Body of pancreas (tissue), 4 donors: ENCODE results near the gene ALDH8A1. TPM values are rescaled to one million over a fixed set of nuclear protein-coding genes. Genes with fewer than 3 reads are reported as not detected.

Experiments
- ATAC-seq: fragments of 150-250 bp; one replicate; pipeline ENCODE4 v1.9.1; 2016
- DNase-seq, 4 donors: peaks; one replicate each; pipeline ENCODE4 v3.0.0-alpha.2; 2019
- H3K27ac ChIP-seq, 4 donors: fragments of 200-600 bp; sonication (generic); 1 replicate in 3 of 4; 2 replicates in 1 of 4; pipeline versions ENCODE4 v1.5.1 to v1.6.1; 2016 to 2019; ENCODE audit warnings: mild to moderate bottlenecking in 1 of 4, mixed read lengths in 1 of 4, moderate library complexity in 1 of 4
- H3K27me3 ChIP-seq, 2 donors: fragments of 200-600 bp; sonication (generic); one replicate each; pipeline ENCODE4 v1.6.0; 2016; ENCODE audit warnings: mild to moderate bottlenecking in 1 of 2
- H3K36me3 ChIP-seq, 2 donors: fragments of 200-600 bp; sonication (generic); replicated peaks in 1 of 2; 2 replicates each; pipeline ENCODE4 v1.5.1; 2016; ENCODE audit warnings: low read depth in 2 of 2; ENCODE audit not compliant: insufficient read depth in 1 of 2
- H3K4me1 ChIP-seq: fragments of 200-600 bp; sonication (generic); one replicate; pipeline ENCODE4 v1.6.0; 2016
- H3K4me3 ChIP-seq, 2 donors: fragments of 200-600 bp; sonication (generic); 1 replicate in 1 of 2; 2 replicates in 1 of 2; pipeline ENCODE4 v1.5.1; 2016 to 2019
- H3K9me3 ChIP-seq, 3 donors: fragments of 200-600 bp; sonication (generic); 1 replicate in 2 of 3; 2 replicates in 1 of 3; pipeline ENCODE4 v1.5.1; 2016
- POLR2A ChIP-seq, 3 donors: fragments of 450-650 bp; IDR thresholded peaks; one replicate each; pipeline ENCODE4 v1.6.1; 2016; ENCODE audit warnings: antibody characterized with exemption in 3 of 3, mild to moderate bottlenecking in 2 of 3
- WGBS, 2 donors: methylation state at CpG; one replicate each; pipeline ENCODE4 v1.1.5; 2017; 5-methylcytosine and 5-hydroxymethylcytosine counted together
- intact Hi-C: fragments of 100-400 bp; cut with DNase I; formaldehyde crosslinking; loops from one replicate; pipeline ENCODE4 v1.15.1; 2023
- total RNA-seq, 2 donors: library from RNA; depleted of rRNA; stranded (reverse); fragments of >200 nt; gene quantifications; one replicate each; pipeline ENCODE4 v1.1.0, GENCODE V29; 2016
- TF ChIP-seq, protein P1 (sequence below), 7 experiments: fragments of 450-650 bp in 4 of 7; fragments of 200-600 bp in 3 of 7; sonication (generic) in 3 of 7; IDR thresholded peaks; one replicate each; pipeline ENCODE4 v1.5.1; 2016 to 2019; ENCODE audit warnings: antibody characterized with exemption in 7 of 7

The ALDH8A1 gene
- total RNA-seq, 2 donors from 2014 or later, result 0.26 to 0.66 TPM

DNA sequence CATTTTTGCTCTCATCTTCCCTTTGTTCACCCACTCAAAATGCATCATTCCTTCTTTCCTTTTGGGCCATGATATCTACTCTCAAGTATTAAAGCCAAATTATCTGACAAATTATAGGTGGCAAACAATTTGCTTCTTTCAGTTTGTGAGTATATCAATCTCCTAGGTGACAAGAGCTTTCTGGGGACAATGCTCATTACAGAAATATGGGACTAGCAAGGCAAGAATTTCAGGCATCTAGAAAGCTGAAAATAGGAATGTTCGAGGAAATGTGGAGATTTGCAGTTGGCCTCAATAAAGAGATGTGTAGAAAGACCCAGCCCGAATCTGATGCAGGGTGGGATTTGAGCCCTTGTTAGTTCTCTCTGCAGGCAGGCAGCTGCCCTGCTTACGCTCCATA, 71.8 kb downstream of the ALDH8A1 start:
- Histone ChIP-seq H3K27ac (no peak overlapping the region), H3K4me1 (peaks cover 7% of the 10 kb centered on the region), H3K9me3 (no peaks in the 10 kb centered on the region), H3K27me3 (no peaks in the 10 kb centered on the region), H3K36me3 (no peaks in the 10 kb centered on the region), H3K4me3 (no peak overlapping the region)
- ATAC-seq, result no peak
- WGBS, 2 donors, result 51 to 71% methylated on average over 3 of the region's 3 CpGs
- no peak for DNase-seq
- TF ChIP-seq, protein P1, sequence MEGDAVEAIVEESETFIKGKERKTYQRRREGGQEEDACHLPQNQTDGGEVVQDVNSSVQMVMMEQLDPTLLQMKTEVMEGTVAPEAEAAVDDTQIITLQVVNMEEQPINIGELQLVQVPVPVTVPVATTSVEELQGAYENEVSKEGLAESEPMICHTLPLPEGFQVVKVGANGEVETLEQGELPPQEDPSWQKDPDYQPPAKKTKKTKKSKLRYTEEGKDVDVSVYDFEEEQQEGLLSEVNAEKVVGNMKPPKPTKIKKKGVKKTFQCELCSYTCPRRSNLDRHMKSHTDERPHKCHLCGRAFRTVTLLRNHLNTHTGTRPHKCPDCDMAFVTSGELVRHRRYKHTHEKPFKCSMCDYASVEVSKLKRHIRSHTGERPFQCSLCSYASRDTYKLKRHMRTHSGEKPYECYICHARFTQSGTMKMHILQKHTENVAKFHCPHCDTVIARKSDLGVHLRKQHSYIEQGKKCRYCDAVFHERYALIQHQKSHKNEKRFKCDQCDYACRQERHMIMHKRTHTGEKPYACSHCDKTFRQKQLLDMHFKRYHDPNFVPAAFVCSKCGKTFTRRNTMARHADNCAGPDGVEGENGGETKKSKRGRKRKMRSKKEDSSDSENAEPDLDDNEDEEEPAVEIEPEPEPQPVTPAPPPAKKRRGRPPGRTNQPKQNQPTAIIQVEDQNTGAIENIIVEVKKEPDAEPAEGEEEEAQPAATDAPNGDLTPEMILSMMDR (IDR thresholded peaks at IDR 0.05), result no peak
- no peak for TF ChIP-seq POLR2A (IDR thresholded peaks at IDR 0.05)
- intact Hi-C loops, result no loop called here

DNA sequence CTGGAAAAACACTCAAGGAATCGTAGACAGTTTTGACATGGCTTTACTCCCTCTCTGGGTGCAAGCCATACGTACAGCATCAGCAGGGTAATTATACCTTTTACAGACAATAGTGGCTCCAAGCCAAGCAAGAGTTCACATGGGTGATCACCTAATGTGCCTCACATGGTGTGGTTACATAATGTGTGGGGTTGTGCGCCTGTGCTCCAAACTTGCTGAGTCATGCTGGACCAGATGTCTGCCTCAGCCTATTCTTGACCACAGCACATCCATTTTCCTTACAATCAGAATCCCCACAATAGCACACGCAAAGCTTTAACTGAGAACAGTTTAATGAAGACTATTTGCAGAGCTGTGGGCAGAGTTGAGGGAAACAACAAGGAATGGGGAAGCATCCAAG, 74.5 kb downstream of the ALDH8A1 start:
- intact Hi-C loops, result no loop called here
- Histone ChIP-seq H3K27me3 (no peaks in the 10 kb centered on the region), H3K9me3 (no peaks in the 10 kb centered on the region), H3K27ac (no peak overlapping the region), H3K4me1 (no peaks in the 10 kb centered on the region), H3K36me3 (no peaks in the 10 kb centered on the region), H3K4me3 (no peak overlapping the region)
- no peak for DNase-seq
- TF ChIP-seq, protein P1 (IDR thresholded peaks at IDR 0.05), result no peak
- TF ChIP-seq POLR2A (IDR thresholded peaks at IDR 0.05), result no peak
- 87 to 94% methylated on average over 4 of the region's 4 CpGs for WGBS, 2 donors
- no peak for ATAC-seq

DNA sequence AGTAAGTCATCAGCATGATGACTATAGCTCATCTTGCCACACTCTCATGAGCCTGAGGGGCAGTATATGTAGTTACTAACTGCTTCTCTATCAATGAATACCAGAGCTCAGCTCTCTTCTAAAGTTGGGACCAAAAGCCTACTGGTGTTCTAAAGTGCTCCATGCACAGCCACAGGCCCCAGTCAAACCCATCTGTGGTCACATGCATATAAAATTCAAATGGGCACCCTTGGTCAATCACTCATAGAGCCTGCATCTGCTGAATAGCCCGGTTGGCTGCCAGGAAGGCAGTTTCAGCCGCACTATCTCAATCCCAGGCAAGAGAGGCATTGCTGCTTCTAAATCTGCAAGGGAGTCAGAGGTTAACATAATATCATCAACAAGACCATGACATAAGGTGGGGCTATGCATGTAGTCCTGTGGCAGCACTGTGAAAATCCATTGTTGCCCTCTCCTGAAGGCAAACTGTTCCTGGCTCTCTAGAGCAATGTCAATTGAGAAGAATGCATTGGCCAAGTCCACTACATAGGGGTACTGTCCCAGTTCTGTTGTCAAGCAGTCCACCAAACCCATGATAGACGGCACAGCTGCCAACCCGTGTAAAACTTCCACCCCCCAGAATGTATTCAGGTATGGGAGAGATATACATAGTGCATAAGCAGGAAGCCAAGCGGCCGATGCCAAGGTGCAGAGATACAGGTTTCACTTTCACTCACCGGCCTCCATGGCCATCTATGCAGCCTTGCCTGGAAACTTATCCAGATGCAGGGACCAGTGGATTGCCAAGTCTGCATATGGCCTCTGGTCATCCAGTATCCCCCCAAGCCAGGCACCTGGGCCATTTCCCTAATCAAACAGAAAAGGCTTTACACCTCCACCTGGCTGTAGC, 76.2 kb downstream of the ALDH8A1 start:
- Histone ChIP-seq H3K4me1 (no peaks in the 10 kb centered on the region), H3K27me3 (no peaks in the 10 kb centered on the region), H3K36me3 (no peaks in the 10 kb centered on the region), H3K4me3 (no peak overlapping the region), H3K27ac (no peak overlapping the region), H3K9me3 (no peaks in the 10 kb centered on the region)
- TF ChIP-seq, protein P1 (IDR thresholded peaks at IDR 0.05), result no peak
- TF ChIP-seq POLR2A (IDR thresholded peaks at IDR 0.05), result no peak
- ATAC-seq, result no peak
- DNase-seq, result peak in 1 of 4 donors; percentile 17
- intact Hi-C loops, result no loop called here
- WGBS, 2 donors, result 86 to 100% methylated on average over 2 to 7 of the region's 7 CpGs

DNA sequence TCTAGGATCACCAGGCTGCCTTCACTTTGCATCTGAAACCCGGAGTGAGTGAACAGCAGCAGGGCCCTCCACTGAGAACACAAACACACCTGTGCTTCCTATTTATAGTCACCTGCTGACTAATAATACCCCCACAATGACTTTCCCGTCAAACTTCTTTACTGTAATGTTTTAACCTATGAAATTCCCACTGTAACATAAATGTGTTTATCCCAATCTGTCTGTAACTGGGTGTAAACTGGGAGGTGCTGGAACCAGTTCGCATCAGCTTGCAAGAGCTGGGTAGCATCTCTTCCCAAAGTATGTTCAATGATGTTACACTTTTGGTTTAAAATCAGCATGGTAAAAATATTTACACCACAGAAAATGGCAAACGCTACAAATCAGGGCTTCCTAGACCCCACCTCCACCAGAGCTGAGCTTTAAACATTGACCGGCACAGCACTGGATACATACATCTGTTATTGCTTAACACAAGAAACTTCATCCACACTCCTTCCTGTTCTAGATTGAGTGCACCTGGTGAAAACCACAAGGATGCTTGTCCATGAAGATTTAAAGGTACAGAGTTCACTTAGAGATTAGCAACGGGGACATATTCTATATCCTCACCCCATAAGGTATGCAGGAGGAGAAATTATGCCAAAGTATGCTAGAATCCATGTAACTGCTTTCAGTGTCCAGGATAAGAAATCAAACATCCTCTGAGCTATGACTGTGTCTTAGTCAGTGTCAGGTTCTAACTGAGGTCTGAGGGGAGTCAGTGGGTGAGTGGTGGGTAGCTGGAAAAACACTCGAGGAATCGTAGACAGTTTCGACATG, 79.0 kb downstream of the ALDH8A1 start:
- intact Hi-C loops, result no loop called here
- Histone ChIP-seq H3K4me3 (no peak overlapping the region), H3K4me1 (no peaks in the 10 kb centered on the region), H3K27ac (no peak overlapping the region), H3K9me3 (no peaks in the 10 kb centered on the region), H3K36me3 (no peaks in the 10 kb centered on the region), H3K27me3 (no peaks in the 10 kb centered on the region)
- peak in 1 of 4 donors; percentile 15 for DNase-seq
- WGBS, 2 donors, result 66 to 71% methylated on average over 9 of the region's 9 CpGs
- TF ChIP-seq, protein P1 (IDR thresholded peaks at IDR 0.05), result no peak
- TF ChIP-seq POLR2A (IDR thresholded peaks at IDR 0.05), result no peak
- no peak for ATAC-seq
